ENCODE measurements around the gene CSN1S1. TPM values are rescaled to one million over a fixed set of nuclear protein-coding genes. Genes with fewer than 3 reads are reported as not detected.
"Not testable (repeated sequence)": the region's sequence is repeated elsewhere in the genome, so short reads cannot be mapped to it uniquely, and the experiment has no call there.

The CSN1S1 gene
- total RNA-seq, 2 donors from 2014 or later: 1.4 TPM; not detected in 1

- TF ChIP-seq CTCF (IDR thresholded peaks at IDR 0.05) (no peak), POLR2A (IDR thresholded peaks at IDR 0.05) (no peak)
- no peak for DNase-seq (ENCODE audit: low spot score)
- Histone ChIP-seq H3K4me1 (replicated peaks) (no peaks in the 10 kb centered on the region), H3K27ac (no peak overlapping the region), H3K4me3 (no peak overlapping the region), H3K36me3 (no peaks in the 10 kb centered on the region), H3K27me3 (replicated peaks; ENCODE audit: insufficient read depth) (no peaks in the 10 kb centered on the region), H3K9me3 (no peaks in the 10 kb centered on the region)
- 52% methylated on average over 4 of the region's 4 CpGs for WGBS
- intact Hi-C loops (cut with DNase I): no loop called here
Observed at GRCh38 chr4:69920874-69921273, 10.0 kb upstream of the CSN1S1 start.

- H3K27me3 ChIP-seq (replicated peaks; ENCODE audit: insufficient read depth); intact Hi-C loops (cut with DNase I); H3K4me3 ChIP-seq; H3K27ac ChIP-seq; H3K36me3 ChIP-seq; H3K9me3 ChIP-seq; H3K4me1 ChIP-seq (replicated peaks); DNase-seq (ENCODE audit: low spot score): not testable (repeated sequence)
- WGBS: 93% methylated on average over 33 of the region's 33 CpGs
Observed at GRCh38 chr4:69923782-69924410, 7.0 kb upstream of the CSN1S1 start.

GRCh38 chr4:69934150-69934549 lies 3.3 kb downstream of the CSN1S1 start:
- intact Hi-C loops (cut with DNase I): no loop called here
- Histone ChIP-seq H3K36me3 (no peaks in the 10 kb centered on the region), H3K27ac (no peak overlapping the region), H3K4me1 (replicated peaks) (no peaks in the 10 kb centered on the region), H3K9me3 (no peaks in the 10 kb centered on the region), H3K27me3 (replicated peaks; ENCODE audit: insufficient read depth) (no peaks in the 10 kb centered on the region), H3K4me3 (no peak overlapping the region)
- WGBS: 62% methylated on average over 4 of the region's 4 CpGs
- no peak for TF ChIP-seq CTCF (IDR thresholded peaks at IDR 0.05)
- TF ChIP-seq POLR2AphosphoS5 (IDR thresholded peaks at IDR 0.05): no peak
- no peak for TF ChIP-seq POLR2A (IDR thresholded peaks at IDR 0.05)
- no peak for DNase-seq (ENCODE audit: low spot score)

- no peak for TF ChIP-seq CTCF (IDR thresholded peaks at IDR 0.05)
- TF ChIP-seq POLR2A (IDR thresholded peaks at IDR 0.05): no peak
- TF ChIP-seq POLR2AphosphoS5 (IDR thresholded peaks at IDR 0.05): no peak
- Histone ChIP-seq H3K36me3 (no peaks in the 10 kb centered on the region), H3K4me3 (no peak overlapping the region), H3K4me1 (replicated peaks) (no peaks in the 10 kb centered on the region), H3K27ac (no peak overlapping the region), H3K9me3 (no peaks in the 10 kb centered on the region), H3K27me3 (replicated peaks; ENCODE audit: insufficient read depth) (no peaks in the 10 kb centered on the region)
- intact Hi-C loops (cut with DNase I): no loop called here
- DNase-seq (ENCODE audit: low spot score): no peak
Observed at GRCh38 chr4:69936566-69936965, 5.7 kb downstream of the CSN1S1 start.

- no peaks in the 10 kb centered on the region for H3K4me1 ChIP-seq (replicated peaks)
- H3K9me3 ChIP-seq: no peaks in the 10 kb centered on the region
- no peak overlapping the region for H3K4me3 ChIP-seq
- WGBS: 87% methylated on average over 3 of the region's 3 CpGs
- H3K36me3 ChIP-seq: no peaks in the 10 kb centered on the region
- intact Hi-C loops (cut with DNase I): no loop called here
- no peak for DNase-seq (ENCODE audit: low spot score)
- no peak for TF ChIP-seq CTCF (IDR thresholded peaks at IDR 0.05)
- TF ChIP-seq POLR2A (IDR thresholded peaks at IDR 0.05): no peak
- no peak for TF ChIP-seq POLR2AphosphoS5 (IDR thresholded peaks at IDR 0.05)
- no peak overlapping the region for H3K27ac ChIP-seq
- no peaks in the 10 kb centered on the region for H3K27me3 ChIP-seq (replicated peaks; ENCODE audit: insufficient read depth)
Observed at GRCh38 chr4:69951602-69952001, 20.7 kb downstream of the CSN1S1 start.

Measured in prostate gland (tissue), 2 donors.